Measurements from ENCODE around the gene TXNDC8. TPM values are rescaled to one million over a fixed set of nuclear protein-coding genes. Genes with fewer than 3 reads are reported as not detected.

Gene TXNDC8
- total and polyA plus RNA-seq, 2 of the 13 experiments (the other 11 are each of a cell fraction or from before 2014, with no cell fraction given), result not detected

DNA sequence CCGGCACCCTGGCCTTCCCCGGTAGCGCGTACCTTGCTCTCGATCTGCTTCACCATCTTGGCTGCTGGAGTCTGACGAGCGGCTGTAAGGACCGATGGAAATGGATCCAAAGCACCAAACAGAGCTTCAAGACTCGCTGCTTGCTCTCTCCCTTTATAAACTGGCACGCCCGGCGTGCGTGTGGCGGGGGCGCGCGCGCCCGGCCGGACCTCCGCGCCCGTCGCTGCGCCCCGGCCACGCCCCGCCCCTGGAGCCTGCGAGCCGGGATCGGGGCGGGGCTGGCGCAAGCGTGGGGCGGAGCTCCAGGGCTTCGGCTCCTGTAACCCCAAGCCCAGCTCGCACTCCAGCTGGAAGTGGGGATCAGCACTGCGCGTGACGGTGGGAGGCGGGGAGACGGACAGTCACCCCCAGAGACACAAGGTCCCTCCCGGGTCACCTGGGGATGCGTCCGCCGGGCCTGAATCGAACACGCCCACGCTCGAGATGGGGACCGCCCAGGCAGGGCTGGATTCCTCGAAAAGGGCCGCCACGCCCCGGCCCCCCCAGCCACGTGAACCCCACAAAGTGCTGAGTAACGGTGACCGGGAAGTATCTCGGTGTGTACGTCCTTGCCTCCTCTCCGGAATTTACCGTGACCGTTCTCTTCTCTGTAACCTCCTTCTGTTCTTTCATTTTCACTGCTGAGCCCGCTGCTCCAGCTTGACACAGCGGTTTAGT, 81.1 kb downstream of the TXNDC8 start, which contains the start of gene TXN (continued):
- TF ChIP-seq, protein P1, sequence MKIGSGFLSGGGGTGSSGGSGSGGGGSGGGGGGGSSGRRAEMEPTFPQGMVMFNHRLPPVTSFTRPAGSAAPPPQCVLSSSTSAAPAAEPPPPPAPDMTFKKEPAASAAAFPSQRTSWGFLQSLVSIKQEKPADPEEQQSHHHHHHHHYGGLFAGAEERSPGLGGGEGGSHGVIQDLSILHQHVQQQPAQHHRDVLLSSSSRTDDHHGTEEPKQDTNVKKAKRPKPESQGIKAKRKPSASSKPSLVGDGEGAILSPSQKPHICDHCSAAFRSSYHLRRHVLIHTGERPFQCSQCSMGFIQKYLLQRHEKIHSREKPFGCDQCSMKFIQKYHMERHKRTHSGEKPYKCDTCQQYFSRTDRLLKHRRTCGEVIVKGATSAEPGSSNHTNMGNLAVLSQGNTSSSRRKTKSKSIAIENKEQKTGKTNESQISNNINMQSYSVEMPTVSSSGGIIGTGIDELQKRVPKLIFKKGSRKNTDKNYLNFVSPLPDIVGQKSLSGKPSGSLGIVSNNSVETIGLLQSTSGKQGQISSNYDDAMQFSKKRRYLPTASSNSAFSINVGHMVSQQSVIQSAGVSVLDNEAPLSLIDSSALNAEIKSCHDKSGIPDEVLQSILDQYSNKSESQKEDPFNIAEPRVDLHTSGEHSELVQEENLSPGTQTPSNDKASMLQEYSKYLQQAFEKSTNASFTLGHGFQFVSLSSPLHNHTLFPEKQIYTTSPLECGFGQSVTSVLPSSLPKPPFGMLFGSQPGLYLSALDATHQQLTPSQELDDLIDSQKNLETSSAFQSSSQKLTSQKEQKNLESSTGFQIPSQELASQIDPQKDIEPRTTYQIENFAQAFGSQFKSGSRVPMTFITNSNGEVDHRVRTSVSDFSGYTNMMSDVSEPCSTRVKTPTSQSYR (CRISPR knock-in tag; IDR thresholded peaks at IDR 0.05; ENCODE audit: borderline replicate concordance), result no peak
- TF ChIP-seq XBP1 (CRISPR knock-in tag; IDR thresholded peaks at IDR 0.05) (no peak), YEATS2 (CRISPR knock-in tag; IDR thresholded peaks at IDR 0.05; ENCODE audit: borderline replicate concordance) (no peak; the same call in none of the 2 replicates), SMARCE1 (IDR thresholded peaks at IDR 0.05; ENCODE audit: borderline replicate concordance) (no peak)
- TF ChIP-seq, protein P2, sequence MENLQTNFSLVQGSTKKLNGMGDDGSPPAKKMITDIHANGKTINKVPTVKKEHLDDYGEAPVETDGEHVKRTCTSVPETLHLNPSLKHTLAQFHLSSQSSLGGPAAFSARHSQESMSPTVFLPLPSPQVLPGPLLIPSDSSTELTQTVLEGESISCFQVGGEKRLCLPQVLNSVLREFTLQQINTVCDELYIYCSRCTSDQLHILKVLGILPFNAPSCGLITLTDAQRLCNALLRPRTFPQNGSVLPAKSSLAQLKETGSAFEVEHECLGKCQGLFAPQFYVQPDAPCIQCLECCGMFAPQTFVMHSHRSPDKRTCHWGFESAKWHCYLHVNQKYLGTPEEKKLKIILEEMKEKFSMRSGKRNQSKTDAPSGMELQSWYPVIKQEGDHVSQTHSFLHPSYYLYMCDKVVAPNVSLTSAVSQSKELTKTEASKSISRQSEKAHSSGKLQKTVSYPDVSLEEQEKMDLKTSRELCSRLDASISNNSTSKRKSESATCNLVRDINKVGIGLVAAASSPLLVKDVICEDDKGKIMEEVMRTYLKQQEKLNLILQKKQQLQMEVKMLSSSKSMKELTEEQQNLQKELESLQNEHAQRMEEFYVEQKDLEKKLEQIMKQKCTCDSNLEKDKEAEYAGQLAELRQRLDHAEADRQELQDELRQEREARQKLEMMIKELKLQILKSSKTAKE (CRISPR knock-in tag; IDR thresholded peaks at IDR 0.05; ENCODE audit: borderline replicate concordance), result 0 out of 2 replicates have a peak, but pooled peaks have one; percentile 24
- TF ChIP-seq, protein P3, sequence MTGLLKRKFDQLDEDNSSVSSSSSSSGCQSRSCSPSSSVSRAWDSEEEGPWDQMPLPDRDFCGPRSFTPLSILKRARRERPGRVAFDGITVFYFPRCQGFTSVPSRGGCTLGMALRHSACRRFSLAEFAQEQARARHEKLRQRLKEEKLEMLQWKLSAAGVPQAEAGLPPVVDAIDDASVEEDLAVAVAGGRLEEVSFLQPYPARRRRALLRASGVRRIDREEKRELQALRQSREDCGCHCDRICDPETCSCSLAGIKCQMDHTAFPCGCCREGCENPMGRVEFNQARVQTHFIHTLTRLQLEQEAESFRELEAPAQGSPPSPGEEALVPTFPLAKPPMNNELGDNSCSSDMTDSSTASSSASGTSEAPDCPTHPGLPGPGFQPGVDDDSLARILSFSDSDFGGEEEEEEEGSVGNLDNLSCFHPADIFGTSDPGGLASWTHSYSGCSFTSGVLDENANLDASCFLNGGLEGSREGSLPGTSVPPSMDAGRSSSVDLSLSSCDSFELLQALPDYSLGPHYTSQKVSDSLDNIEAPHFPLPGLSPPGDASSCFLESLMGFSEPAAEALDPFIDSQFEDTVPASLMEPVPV (CRISPR knock-in tag; IDR thresholded peaks at IDR 0.05), result no peak
- TF ChIP-seq, protein P4, sequence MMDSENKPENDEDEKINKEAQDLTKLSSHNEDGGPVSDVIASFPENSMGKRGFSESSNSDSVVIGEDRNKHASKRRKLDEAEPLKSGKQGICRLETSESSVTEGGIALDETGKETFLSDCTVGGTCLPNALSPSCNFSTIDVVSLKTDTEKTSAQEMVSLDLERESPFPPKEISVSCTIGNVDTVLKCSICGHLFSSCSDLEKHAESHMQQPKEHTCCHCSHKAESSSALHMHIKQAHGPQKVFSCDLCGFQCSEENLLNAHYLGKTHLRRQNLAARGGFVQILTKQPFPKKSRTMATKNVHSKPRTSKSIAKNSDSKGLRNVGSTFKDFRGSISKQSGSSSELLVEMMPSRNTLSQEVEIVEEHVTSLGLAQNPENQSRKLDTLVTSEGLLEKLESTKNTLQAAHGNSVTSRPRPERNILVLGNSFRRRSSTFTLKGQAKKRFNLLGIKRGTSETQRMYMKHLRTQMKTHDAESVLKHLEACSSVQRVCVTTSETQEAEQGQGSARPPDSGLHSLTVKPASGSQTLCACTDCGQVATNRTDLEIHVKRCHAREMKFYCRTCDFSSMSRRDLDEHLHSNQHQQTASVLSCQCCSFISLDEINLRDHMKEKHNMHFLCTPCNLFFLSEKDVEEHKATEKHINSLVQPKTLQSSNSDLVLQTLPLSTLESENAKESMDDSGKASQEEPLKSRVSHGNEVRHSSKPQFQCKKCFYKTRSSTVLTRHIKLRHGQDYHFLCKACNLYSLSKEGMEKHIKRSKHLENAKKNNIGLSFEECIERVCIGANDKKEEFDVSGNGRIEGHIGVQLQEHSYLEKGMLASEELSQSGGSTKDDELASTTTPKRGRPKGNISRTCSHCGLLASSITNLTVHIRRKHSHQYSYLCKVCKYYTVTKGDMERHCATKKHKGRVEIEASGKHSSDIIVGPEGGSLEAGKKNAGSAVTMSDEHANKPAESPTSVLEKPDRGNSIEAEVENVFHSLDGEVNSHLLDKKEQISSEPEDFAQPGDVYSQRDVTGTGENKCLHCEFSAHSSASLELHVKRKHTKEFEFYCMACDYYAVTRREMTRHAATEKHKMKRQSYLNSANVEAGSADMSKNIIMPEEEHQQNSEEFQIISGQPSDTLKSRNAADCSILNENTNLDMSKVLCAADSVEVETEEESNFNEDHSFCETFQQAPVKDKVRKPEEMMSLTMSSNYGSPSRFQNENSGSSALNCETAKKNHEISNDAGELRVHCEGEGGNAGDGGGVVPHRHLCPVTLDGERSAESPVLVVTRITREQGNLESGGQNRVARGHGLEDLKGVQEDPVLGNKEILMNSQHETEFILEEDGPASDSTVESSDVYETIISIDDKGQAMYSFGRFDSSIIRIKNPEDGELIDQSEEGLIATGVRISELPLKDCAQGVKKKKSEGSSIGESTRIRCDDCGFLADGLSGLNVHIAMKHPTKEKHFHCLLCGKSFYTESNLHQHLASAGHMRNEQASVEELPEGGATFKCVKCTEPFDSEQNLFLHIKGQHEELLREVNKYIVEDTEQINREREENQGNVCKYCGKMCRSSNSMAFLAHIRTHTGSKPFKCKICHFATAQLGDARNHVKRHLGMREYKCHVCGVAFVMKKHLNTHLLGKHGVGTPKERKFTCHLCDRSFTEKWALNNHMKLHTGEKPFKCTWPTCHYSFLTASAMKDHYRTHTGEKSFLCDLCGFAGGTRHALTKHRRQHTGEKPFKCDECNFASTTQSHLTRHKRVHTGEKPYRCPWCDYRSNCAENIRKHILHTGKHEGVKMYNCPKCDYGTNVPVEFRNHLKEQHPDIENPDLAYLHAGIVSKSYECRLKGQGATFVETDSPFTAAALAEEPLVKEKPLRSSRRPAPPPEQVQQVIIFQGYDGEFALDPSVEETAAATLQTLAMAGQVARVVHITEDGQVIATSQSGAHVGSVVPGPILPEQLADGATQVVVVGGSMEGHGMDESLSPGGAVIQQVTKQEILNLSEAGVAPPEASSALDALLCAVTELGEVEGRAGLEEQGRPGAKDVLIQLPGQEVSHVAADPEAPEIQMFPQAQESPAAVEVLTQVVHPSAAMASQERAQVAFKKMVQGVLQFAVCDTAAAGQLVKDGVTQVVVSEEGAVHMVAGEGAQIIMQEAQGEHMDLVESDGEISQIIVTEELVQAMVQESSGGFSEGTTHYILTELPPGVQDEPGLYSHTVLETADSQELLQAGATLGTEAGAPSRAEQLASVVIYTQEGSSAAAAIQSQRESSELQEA (CRISPR knock-in tag; IDR thresholded peaks at IDR 0.05; ENCODE audit: not compliant biosample characterization), result no peak
- TF ChIP-seq, protein P5, sequence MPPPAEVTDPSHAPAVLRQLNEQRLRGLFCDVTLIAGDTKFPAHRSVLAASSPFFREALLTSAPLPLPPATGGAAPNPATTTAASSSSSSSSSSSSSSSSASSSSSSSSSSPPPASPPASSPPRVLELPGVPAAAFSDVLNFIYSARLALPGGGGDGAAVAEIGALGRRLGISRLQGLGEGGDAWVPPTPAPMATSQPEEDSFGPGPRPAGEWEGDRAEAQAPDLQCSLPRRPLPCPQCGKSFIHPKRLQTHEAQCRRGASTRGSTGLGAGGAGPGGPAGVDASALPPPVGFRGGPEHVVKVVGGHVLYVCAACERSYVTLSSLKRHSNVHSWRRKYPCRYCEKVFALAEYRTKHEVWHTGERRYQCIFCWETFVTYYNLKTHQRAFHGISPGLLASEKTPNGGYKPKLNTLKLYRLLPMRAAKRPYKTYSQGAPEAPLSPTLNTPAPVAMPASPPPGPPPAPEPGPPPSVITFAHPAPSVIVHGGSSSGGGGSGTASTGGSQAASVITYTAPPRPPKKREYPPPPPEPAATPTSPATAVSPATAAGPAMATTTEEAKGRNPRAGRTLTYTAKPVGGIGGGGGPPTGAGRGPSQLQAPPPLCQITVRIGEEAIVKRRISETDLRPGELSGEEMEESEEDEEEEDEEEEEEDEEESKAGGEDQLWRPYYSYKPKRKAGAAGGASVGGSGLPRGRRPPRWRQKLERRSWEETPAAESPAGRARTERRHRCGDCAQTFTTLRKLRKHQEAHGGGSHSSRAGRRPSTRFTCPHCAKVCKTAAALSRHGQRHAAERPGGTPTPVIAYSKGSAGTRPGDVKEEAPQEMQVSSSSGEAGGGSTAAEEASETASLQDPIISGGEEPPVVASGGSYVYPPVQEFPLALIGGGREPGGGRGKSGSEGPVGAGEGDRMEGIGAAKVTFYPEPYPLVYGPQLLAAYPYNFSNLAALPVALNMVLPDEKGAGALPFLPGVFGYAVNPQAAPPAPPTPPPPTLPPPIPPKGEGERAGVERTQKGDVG (CRISPR knock-in tag; IDR thresholded peaks at IDR 0.05; ENCODE audit: borderline replicate concordance), result no peak

All from HepG2 (cell line).